Heart left ventricle (tissue), 13 donors: Measurements from ENCODE around the gene VGLL4.

Source experiments
- POLR2A ChIP-seq, 2 donors: fragments of 450-650 bp; IDR thresholded peaks; one replicate each; pipeline ENCODE4 v1.6.1; 2017; ENCODE audit warnings: antibody characterized with exemption in 2 of 2, mild to moderate bottlenecking in 2 of 2, moderate library complexity in 2 of 2
- TF ChIP-seq, protein P1 (sequence below), 12 donors: fragments of 200-600 bp; sonication (generic) in 4 of 12; IDR thresholded peaks; one replicate each; pipeline versions ENCODE4 v1.5.0 to v1.8.0; 2018 to 2022; ENCODE audit warnings: antibody characterized with exemption in 12 of 12, mild to moderate bottlenecking in 5 of 12
- donor health status: ischemic (EF 13 %, LVEDD 7.1; RV severe dilation, severe dysfunction).
- donor health status: DM: no; HTN: yes; CAD: no.
- donor health status: DM: no; HTN: no; CAD: no.
- donor health status: ischemic (EF 25% LVEDD 6.9; RV normal size, moderate dysfunction).
- donor health status: ischemic (EF 25% LVEDD 5.7; RV mildly dilated, moderate dysfunction).
- donor health status: ischemic (EF 35%, LVEDD 5.7; RV mildly dilated, moderate dysfunction).
- donor health status: nonischemic (EF 11% LVEDD 7.7; RV severe dilation, severe dysfunction).
- donor health status: DM: yes; HTN: yes; CAD: no.
- donor health status: PGD.
- donor health status: ischemic (EF 29% LVEDD 5.4; RV normal size, mild dysfunction).
- donor health status: nonischemic (EF 23%, LVEDD 6.1; RV moderate dilation, normal function).

DNA sequence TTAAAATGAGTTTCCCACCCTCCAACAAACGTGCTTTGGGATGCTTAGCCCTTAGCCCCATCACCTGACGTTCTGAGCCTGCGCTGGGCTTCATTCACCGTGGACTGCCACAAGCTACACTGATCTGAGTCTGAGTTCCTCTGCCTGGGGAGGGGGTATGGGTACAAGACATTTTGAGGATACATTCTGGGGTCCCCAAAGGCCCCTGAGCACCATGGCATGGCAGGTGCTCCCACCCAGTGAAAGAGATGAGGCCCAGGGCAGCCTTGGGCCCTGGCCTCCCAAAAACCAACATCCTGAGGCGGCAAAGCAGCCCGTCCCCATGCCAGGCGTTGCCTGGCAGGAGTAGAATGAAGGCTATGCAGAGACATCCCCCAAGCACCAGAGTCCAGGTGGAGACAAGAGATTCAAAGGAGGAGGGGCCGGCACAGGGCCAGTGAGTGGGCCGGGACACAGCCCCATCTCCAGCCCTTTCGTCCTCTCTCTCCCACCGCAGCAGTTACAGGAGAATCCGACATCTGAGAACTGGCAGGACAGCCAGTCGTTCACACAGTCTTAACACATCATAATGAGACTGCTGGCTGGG is 74.5 kb downstream of the VGLL4 start:
- TF ChIP-seq POLR2A (IDR thresholded peaks at IDR 0.05): no peak
- TF ChIP-seq, protein P1, sequence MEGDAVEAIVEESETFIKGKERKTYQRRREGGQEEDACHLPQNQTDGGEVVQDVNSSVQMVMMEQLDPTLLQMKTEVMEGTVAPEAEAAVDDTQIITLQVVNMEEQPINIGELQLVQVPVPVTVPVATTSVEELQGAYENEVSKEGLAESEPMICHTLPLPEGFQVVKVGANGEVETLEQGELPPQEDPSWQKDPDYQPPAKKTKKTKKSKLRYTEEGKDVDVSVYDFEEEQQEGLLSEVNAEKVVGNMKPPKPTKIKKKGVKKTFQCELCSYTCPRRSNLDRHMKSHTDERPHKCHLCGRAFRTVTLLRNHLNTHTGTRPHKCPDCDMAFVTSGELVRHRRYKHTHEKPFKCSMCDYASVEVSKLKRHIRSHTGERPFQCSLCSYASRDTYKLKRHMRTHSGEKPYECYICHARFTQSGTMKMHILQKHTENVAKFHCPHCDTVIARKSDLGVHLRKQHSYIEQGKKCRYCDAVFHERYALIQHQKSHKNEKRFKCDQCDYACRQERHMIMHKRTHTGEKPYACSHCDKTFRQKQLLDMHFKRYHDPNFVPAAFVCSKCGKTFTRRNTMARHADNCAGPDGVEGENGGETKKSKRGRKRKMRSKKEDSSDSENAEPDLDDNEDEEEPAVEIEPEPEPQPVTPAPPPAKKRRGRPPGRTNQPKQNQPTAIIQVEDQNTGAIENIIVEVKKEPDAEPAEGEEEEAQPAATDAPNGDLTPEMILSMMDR (IDR thresholded peaks at IDR 0.05): no peak
